NCI-H774 (cell line): ENCODE data around the gene DBH.

Source experiments
- DNase-seq: peaks from one replicate; lab custom pipeline; 2025; lab: John Stamatoyannopoulos, UW

The DBH gene

DNA sequence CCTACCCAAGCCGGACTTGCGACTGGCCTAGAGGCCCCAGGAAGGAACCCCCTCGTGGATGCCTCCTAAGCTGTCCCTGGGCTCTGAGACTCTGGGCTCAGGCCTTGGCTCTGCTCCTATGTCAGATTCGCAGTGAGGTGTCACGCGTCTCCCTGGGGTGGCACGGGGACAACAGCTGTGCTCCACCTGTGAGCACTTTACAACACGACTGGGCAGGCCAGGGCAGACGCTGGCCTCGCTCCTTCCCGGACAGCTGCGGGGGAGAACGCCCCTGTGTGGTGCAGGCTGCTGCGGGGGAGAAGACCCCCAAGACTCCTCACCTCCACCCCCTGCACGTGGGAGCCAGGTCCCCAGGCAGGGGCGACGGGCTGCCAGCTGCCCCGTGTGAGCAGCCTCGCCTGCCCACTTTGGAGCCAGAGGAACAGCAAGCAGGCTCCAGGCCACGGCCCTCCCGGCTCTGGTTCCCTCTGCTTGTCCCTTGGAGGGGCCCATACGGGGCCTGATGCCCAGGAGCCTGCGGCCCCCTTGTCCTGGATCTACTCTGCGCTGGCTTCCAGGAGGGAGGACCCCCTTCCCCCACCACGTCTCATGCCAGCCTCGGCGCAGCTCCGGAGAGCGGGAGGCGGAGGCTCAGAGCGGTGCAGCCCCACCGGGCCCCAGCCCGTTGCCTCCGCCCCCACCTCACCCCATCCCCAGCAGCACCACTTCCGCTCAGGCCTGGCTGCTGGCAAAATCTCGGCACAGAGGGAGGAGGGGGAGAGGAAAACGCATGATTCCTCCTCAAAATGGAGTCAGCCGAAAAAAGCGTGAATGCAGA lies 66.0 kb downstream of the DBH start:
- DNase-seq = no peak

DNA sequence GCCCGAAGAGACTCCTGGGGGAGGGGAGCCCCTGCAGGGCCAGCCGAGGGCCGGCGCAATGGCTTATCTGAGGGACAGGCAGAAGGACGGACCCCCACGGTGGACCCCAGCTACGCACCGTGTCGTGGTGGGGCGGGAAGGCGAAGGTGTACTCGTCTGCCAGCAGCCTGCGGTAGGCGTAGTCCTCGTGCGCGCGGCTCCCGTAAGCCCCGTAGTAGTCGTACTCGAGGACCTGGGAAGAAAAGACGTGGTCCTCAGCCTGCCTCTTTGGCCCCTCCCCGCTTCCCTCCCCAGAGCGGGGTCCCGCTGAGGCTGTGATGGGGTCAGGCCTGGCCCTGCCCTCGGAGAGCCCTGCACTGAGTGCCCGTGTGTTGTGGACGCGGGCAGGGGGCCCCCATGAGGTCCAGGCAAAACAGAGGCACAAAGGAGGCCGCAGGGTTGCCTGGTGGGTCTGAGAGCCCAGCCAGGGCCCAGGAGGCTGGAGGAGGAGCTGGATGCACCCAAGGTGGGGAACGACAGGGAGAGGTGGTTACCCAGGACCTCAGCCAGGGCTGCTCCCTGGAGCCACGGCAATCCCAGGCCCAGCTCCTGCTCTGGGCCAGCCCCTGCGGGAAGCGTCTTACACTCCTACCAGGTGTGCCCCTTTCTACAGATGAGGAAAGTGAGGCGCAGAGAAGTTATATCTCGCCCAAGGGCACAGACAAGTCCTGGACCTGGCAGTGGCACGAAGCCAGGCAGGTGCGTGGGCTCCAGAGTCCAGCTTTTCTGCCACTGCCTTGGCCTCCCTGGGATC lies 66.8 kb downstream of the DBH start:
- no peak for DNase-seq

DNA sequence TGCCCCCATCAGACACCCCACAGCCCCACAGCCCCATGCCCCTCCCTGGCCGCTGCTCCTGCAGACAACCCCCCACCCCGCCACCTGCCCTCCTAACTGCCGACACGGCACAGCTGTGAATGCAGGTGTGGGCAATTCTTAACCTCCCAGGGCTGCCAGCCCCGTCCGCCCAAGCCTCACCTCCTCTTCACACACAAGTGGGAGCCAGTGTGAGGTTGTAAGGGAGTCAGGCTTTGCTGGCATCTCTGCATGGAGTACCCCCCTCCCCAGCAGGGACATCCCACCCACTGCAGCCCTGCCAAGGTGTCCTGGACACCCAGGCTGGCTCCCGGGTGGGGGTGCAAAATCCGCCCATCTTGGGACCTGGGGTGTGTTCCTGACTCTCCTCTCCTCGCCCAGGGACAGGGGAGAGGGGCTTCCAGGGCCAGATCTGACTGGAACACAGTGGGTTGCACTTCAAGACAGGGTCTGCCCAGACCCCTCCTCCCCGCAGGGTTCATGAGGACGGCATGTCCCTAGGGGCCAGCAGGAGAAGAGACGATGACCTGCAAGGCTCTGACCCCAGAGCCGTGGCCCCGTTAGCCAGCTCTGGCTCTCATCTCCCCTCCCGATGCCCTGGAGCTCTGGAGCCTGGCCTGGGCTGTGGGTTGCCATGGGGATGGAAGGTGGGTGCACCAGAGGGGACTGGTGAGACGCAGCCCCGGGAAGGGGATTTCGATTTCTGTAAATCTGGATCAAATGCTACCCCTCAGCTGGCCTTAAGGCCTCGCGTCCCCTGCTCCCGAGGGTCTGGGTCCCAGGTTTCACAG lies 67.6 kb downstream of the DBH start:
- peak; percentile 49 for DNase-seq

DNA sequence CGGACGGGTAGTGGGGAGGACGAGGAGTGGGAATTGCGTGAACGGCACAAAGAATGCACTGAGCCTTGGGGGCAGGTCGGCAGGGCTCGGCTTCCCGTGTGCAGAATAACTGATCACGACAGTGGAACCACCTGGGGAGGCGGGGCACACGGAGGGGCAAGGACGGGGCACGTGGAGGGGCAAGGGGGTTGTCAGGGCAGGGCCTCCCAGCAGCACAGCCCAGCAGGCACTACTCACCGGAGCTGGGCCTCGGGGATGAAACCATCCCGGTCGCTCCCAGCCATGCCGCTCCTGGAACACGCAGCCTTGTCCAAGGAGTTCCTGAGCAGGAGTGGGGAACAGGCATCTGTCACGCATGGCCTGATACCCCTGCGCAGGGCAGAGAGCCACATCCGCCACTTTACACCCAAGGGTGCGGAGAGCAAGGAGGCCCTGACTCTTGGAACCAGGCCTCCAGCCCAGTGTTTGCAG lies 68.6 kb downstream of the DBH start:
- no peak for DNase-seq

DNA sequence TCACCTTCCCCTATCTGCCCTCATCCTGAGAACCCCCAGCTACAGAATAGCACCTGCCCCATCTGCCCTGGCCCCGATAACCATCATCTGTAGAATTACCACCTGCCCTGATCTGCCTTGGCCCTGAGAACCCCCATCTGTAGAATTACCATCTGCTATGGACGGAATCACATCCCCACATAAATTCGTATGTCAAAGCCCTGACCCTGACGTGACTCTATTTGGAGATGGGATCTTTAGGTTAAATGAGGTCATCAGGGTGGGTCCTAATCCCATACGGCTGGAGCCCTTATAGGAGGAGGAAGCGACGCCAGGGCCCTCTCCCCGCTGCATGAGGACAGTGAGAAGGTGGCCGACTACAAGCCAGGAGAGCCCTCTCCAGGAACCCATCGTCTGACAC lies 69.4 kb downstream of the DBH start:
- no peak for DNase-seq

DNA sequence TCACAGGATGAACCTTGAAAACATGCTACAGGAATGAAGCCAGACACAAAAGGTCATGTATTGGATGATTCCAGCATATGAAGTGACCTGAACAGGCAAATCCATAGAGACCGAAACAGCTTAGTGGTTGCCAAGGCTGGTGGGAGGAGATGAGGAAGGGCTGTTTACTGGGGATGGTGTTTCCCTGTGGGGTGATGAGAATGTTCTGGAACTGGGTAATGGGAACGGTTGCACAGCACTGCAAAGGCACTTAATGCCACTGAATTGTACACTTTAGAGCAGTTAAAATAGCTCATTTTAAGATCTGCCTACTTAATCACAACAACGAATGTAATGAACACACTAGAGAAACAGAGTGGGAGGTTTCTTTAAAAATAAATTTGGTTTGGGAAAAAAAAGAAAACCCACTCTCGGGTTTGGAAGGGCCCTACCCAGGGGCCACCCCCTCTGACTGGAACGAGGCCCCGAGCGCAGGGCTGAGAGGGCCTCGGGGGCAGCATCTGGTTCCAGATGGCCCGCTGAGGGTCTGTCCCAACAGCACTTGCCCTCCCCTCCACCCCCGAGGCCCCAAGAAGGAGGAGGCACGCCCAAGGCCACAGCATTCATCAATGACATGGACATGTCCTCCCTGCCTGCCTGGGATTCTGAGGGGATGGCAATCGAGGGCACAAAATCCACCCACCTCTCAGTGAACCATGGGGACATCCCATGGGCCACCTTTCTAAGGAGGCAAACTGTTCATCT lies 70.3 kb downstream of the DBH start:
- no peak for DNase-seq

DNA sequence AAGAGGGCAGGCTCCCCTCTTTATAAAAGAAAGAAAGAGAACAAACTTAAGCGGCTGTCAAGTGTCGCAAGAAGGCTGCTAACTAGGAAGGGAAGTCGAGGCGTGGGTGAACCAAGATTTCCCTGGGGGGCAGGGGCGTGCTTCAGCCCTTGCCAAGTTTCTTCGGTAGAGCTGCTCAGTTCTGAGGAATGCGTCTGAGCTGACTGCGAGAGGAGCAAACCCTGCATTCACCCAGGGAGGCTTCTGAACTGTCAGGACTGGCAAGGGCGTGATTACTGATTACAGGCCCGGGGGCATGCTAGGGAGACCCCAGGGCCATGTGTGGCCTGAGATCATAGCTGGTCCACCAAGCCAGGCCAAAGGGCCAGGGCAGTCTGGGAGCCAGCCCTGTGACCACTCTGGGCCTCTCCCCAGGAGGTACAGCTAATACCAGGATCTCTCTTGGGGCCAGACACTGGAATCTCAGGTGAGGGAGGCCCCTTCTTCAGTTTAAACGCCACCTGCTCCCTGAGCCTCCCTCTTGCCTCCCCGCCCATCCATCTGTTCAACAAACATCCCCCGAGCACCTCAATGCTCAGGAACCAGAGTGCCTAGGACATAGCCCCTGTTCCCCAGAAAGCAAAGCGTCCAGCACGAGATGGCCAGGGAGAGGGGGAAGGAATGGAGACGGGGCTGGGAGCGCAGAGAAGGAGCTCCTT lies 71.1 kb downstream of the DBH start:
- no peak for DNase-seq

DNA sequence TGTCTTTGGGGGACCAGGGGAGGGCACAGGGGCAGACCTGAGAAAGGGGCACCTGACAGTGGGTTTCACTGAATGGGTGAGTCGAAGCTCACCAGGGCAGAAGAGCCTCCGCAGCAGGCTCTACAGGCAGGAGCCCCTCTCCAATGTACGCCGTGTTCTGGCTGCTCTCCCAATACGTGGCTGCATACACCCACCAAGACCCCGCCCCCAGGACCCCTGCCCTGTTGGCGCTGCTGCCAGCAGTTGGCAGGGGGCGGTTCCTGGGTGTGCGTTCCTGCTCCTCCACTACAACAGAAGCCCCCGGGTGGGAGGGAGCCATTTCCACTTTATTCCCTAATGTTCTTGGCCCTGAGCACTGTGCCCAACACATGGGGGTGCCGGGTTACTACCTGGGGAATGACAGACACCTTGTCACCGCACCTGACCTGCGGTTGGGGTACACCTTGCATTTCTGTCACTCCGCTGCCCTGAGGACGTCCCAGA lies 71.6 kb downstream of the DBH start:
- DNase-seq = no peak

DNA sequence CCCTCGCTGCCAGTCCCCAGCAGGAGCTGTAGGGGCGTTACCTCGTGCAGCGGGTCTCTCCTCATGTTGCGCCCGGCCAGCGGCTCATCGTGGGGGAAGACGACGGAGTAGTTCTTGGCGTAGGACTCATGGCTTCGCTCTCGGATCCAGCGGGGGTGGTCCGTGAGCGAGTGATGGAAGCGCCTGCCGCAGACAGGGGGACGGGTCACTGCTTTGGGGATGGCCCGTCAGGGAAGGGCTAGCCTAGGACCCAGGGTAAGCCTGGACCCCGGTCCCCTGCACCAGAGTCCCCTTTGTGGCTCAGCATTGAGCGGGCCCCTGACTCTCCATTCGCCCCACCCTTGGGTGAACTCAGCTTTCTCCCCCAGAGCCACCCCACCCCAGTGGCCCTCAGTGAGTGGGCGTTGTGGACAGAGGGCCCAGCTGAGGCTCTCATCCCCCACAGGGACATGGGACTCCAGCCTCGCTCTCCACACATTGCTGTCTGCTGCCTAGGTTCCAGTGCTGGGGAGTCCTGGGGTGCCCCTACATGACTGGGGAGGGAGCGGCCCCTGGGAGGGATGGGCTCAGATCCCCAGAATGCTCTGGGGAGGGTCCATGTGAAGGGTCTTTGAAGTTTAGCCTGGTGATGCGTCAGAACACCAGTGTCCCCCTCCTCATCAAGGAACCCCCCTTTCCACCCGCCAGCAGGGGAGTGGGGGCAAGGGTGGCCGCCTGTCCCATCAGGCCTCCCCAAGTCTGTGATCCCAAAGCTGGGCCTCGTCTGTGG lies 72.3 kb downstream of the DBH start:
- no peak for DNase-seq
